OCI-M2 (cell line): Measurements from ENCODE around the gene AHSP.
"Not testable (repeated sequence)": the region's sequence is repeated elsewhere in the genome, so short reads cannot be mapped to it uniquely, and the experiment has no call there.

ENCODE experiments used
- DNase-seq: peaks from one replicate; lab custom pipeline; 2025; ENCODE audit not compliant: unreplicated experiment; lab: John Stamatoyannopoulos, UW

Gene AHSP

GRCh38 chr16:31529937-31530312, 2.2 kb downstream of the AHSP start:
- no peak for DNase-seq

DNA sequence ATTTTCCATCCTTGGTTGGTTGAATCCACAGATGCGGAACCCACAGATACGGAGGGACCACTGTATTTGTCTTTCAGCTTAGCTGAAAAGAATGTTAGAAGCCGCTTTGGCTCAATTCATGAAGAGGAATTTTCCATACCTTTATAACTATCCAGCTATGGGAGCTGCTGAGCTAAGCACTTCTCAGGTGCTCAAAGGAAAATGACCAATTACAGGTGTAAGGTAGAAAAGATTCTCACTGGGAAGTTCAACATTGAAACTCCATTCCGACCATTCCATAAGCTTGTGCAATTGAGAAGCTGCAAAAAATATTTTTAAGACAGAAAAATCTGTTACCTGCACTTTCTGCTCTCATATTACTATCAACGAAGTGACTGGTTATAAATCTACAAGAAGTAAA, 2.7 kb downstream of the AHSP start:
- no peak for DNase-seq

DNA sequence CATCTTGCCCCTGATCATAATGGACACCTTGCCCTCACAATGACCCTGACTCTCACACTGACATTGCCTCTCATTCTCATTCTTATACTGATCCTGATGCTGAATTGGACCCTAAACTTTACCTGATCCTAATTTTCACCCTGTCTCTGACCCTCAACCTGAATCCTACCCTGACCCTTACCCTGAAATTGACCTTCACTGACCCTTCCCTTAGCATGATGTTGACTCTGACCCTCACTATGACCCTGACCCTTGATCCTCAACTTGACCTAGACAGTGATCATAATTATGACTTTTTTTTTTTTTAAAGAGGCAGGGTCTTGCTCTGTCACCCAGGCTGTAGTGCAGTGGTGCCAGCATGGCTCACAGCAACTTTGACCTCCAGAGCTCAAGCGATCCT, 3.4 kb downstream of the AHSP start:
- no peak for DNase-seq

DNA sequence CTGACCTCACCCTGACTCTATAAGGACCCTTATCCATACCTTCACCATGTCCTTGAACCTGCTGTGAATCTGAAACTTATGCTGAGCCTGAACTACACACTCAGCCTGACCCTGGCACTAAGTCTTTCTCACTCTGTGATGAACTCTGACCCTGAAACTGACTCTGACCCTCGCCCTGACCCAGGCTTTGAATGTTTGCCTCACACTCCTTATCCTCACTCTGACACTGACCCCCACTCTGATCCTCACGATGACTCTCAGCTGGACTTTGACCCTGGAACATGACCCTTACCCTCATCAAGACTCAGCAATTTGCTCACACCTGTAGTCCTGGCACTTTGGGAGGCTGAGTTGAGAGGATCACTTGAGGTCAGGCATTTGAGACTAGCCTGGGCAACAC, 4.4 kb downstream of the AHSP start:
- no peak for DNase-seq

- no peak for DNase-seq
Measured at GRCh38 chr16:31532896-31533295, 5.2 kb downstream of the AHSP start.

GRCh38 chr16:31535737-31536136, 8.0 kb downstream of the AHSP start:
- DNase-seq, result no peak

DNA sequence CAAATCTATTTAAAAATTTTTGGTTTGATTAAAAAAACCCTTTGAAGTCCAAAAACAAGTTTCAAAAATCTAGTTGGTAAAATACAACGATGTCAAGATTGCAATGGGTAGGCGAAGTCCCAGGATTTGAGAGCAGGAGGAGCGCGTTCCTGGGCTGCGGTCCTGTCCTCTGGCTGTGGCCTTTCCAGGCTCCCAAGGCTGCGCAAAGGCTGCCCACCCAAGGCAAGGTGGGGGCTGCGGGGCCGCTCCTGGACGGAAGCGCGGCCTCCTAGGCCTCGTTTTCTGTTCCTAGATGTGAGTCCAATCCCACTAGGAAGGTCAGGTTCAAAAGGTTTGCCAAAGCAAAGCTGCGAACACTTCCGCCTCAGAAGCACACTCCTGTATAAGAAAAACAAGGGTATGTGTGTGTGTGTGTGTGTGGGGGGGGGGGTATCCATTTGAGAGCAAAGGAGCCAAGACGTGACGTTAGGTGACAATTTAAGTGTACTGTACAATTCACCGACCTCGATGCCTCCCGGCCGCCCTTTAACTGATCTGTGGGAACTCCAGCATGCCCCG, 9.2 kb downstream of the AHSP start:
- DNase-seq, result no peak

DNA sequence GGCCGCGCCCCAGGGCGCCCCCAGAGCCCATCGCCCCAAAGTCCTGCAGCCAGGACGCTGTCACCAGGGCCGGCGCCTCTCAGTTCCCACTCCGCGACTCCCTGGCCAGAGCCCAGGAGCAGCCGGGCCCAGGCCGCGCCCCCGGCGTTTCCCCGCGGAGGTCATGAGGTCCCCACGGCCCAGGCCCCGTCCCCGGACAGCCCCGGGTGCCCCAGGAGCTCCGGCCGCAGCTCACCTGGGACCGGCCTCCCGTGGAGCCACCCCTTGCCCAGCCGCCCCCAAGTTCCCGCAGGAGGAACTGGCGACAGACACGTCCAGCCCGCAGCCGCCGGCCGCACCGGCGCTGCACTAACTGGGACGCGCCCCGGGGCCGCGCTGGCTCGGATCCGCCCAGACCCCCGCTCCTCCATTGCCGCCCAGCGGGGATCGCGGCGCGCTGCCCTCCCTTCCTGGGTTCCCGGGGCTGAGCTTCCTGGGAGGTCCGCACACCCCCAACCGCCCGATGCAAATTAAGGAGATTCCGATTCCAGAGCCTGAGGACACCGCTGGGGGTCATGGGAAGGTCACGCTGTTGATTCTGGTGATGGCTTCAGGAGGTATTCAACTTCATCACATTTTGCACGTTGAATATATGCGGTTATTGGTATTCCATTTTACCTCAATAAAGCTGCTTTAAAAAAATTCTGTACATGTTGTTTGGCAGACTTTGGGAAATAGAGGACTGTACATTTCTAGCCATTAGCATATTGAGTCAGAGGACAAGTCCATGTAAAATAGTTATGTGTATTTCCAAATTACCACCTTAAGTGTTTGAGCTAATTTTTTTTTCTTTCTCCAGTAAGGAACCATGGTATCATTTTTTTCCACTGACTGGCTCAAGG, 9.9 kb downstream of the AHSP start:
- no peak for DNase-seq

DNA sequence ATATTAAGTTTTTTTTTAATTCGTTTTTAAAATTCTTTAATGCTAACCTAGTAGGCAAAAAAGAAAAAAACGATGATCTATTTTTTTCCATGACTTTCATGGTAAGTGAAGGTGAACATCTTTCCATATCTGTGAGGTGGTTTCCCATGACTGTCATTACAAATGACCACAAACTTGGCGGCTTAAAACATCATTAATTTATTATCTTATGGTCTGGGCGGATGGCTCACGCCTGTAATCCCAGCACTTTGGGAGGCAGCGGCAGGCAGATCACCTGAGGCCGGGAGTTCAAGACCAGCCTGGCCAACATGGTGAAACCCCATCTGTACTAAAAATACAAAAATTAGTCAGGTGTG, 10.5 kb downstream of the AHSP start:
- DNase-seq, result not testable (repeated sequence)

- not testable (repeated sequence) for DNase-seq
Measured at GRCh38 chr16:31539762-31540161, 12.1 kb downstream of the AHSP start.

DNA sequence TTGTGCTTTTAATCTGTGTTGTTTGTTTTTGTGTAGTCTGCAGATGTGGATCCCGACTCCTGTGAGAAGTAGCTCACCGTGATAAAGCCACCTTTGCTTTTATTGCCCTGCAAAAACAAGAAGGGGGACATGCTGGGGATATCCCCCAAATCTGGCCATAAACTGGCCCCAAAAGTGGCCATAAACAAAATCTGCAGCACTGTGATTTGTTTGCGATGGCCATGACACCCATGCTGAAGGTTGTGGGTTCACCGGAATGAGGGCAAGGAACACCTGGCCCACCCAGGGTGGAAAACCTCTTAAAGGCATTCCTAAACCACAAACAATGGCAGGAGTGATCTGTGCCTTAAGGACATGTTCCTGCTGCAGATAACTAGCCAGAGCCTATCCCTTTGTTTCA, 15.1 kb downstream of the AHSP start:
- no peak for DNase-seq

GRCh38 chr16:31561426-31562233, 33.9 kb downstream of the AHSP start:
- DNase-seq, result no peak

DNA sequence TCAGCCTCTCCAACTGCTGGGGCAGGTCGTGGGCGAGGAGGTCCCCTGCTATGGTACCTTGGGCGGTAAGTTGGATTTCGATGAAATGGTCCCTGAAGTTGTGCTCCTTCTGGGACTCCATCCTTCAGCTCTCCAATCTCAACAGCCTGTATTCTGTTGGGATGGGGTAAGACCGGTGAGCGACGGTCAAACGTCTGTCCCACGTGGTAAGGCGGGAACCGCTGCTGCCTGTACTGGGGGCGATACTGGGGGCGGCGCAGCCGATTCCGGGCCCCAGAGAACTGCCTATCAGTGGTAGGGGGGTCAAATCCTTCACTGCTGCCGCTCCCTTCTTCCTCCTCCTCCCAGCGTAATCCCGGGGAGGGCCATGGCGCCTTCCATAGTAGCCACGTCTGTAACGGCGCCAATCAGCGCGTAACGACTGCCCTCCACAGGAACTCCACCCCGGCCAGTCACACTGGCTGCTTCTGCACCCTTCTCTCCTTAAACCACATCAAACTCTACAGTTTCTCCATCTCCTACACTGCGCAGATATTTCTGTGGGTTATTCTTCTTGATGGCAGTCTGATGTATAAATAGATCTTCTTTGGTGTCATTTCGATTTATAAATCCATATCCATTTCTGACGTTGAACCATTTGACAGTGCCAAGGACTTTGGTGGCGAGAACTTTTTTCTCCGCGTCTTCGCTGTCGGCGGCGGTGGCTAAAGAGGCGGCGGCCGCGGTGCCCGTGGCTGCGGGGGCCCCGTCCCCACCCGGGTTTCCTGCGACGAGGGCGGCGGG, 41.1 kb downstream of the AHSP start:
- no peak for DNase-seq

- DNase-seq, result no peak
Measured at GRCh38 chr16:31569360-31569717, 41.6 kb downstream of the AHSP start.

- no peak for DNase-seq
Measured at GRCh38 chr16:31572821-31573220, 45.1 kb downstream of the AHSP start.

DNA sequence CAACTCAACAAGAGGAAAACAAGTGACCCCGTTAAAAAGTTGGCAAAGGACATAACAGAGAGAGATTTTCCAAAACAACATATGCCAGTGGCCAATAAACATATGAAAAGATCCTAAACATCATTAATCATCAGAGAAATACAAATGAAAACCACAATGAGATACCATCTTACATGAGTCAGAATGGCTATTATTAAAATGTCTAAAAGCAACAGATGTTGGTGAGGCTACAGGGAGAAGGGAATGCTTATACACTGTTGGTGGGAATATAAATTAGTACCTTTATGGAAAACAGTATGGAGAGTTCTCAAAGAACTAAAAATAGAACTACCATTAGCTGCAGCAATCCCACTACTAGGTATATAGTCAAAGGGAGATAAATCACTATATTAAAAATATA, 46.5 kb downstream of the AHSP start:
- DNase-seq, result not testable (repeated sequence)

GRCh38 chr16:31577411-31577810, 49.7 kb downstream of the AHSP start:
- DNase-seq, result no peak
